ENCODE results near the gene COMMD1.
A peak's percentile ranks its signal among the peaks of the same experiment; 100 is the strongest.

Gene COMMD1

GRCh38 chr2:61948661-61949457, 43.4 kb downstream of the COMMD1 start:
- no peak for TF ChIP-seq CTCF (conservative IDR thresholded peaks at IDR 0.05)
- H3K27ac ChIP-seq, result peak overlapping the region; percentile 63

GRCh38 chr2:61949458-61949713, 43.9 kb downstream of the COMMD1 start:
- H3K27ac ChIP-seq, result peak overlapping the region; percentile 63

GRCh38 chr2:61949714-61950560, 44.5 kb downstream of the COMMD1 start:
- H3K27ac ChIP-seq, result peak overlapping the region; percentile 63
- no peak for TF ChIP-seq CTCF (conservative IDR thresholded peaks at IDR 0.05)

More at GRCh38 chr2:61949458-61949713, 43.9 kb downstream of the COMMD1 start:
- no peak for TF ChIP-seq CTCF (conservative IDR thresholded peaks at IDR 0.05)

GRCh38 chr2:61950571-61951315, 45.3 kb downstream of the COMMD1 start:
- no peak for TF ChIP-seq CTCF (conservative IDR thresholded peaks at IDR 0.05)
- H3K27ac ChIP-seq, result peak overlapping the region; percentile 63

GRCh38 chr2:61951881-61952280, 46.4 kb downstream of the COMMD1 start:
- H3K27ac ChIP-seq, result no peak overlapping the region
- TF ChIP-seq CTCF (conservative IDR thresholded peaks at IDR 0.05), result no peak

- no peak overlapping the region for H3K27ac ChIP-seq
- no peak for TF ChIP-seq CTCF (conservative IDR thresholded peaks at IDR 0.05)
These were observed 46.8 kb downstream of the COMMD1 start for GRCh38 chr2:61952288-61952687.

GRCh38 chr2:61954856-61955255, 49.4 kb downstream of the COMMD1 start:
- H3K27ac ChIP-seq, result peak overlapping the region; percentile 19
